CD4-positive, alpha-beta T cell treated with Interleukin-4 for 4 hours (primary cell): Measurements from ENCODE around the gene IRAK2.
A peak's percentile ranks its signal among the peaks of the same experiment; 100 is the strongest.
"Not testable (repeated sequence)": the region's sequence is repeated elsewhere in the genome, so short reads cannot be mapped to it uniquely, and the experiment has no call there.

Source experiments
- DNase-seq: peaks from one replicate; pipeline ENCODE4 v3.0.0-alpha.2; 2020

The IRAK2 gene

DNA sequence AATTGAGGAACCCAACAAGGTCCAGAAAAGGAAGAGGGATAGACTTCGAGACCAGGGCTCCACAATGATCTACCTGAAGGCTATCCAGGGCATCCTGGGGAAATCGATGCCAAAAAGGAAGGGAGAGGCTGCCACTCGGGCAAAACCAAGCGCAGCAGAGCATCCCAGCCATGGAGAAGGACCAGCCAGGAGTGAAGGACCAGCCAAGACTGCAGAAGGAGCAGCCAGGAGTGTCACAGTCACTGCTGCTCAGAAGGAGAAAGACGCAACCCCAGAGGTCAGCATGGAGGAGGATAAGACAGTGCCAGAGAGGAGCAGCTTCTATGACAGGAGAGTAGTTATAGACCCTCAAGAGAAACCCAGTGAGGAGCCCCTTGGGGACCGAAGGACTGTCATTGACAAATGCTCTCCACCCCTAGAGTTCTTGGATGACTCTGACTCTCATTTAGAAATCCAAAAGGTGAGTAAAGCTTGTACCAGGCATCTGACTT, 95.5 kb downstream of the IRAK2 start:
- no peak for DNase-seq

DNA sequence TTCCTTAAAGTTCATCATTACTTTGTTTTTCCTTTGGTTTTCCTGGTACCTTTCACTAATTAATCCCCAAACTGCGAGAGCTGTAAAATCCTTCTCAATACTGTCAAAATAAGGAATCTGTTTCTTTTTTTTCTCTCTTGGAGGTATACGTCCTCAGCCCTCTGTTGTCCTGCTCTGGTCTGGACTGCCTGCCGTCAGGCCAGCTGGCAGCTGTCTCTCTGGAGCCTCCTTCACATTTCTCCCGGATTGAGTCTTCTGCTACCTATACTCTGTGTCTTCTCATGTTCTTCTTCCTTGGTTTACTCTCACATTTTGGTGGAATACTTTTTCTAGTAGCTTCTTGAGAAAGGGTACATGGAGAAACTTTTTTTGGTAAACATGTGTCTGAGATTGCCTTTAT, 97.3 kb downstream of the IRAK2 start:
- DNase-seq = no peak

DNA sequence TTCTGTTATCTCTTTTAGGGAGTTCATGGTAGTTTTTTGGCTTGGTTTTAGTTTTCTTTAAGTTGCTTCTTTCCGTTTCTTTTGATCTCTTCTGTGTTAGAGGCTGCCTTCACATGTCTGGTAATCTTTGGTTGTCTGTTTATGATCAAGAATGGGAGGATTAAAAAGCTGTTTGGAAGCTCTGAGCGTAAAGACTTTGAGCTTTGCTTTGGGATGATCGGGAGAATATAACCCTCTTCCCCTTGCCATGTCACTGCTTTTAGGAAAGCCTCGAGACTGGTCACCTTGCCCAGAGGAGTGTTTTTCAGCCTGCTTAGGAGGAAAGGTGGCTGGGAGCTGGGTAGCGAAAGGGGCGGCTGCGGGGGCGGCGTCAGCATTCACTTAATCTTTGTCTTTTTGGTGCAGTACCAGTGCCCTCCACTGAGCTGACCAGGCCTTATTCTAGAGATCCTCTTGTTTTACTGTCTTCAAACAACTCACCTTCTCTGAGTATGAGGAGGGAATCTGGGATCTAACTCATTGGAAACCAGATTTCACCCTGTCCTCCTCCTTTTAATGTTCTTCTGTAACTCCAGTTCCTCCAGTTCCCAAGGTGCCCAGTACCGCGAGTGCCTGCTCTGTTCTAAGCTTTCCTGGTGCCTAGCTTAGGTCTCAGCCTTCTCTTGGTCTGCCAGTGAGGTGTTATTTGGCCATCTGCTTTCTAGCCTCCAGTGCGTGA, 99.1 kb downstream of the IRAK2 start:
- peak; percentile 71 for DNase-seq

DNA sequence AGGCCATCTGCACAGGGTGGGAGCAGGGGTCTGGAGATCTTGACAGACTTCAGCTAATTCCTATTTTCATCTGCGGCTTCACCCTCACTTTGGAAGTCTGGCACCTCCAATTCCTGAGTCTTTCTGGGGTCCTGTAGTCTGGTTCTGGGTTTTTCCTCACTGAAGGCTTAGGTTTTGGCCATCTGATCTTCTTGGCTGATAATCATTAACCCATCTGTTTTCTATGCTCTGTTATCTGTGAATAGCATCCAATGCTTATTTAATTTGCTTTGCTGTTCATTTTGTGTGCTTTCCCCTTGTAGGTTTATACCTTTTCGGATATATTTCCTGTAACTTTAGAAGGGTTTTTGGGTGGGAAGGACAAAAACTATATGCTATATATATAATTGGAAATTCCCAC, 101.1 kb downstream of the IRAK2 start:
- DNase-seq = no peak

DNA sequence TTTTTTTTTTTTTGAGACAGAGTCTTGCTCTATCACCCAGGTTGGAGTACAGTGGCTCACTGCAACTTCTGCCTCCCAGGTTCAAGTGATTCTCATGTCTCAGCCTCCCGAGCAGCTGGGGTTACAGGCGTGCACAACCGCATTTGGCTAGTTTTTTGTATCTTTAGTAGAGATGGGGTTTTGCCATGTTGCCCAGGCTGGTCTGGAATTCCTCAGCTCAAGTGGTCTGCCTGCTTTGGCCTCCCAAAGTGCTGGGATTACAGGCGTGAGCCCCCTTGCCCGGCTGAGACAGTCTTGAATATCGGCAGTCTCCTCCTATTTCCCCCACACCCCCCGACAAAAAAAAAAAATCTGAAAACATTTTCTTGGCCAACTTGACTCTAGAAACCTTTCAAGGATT, 102.2 kb downstream of the IRAK2 start:
- DNase-seq = not testable (repeated sequence)

DNA sequence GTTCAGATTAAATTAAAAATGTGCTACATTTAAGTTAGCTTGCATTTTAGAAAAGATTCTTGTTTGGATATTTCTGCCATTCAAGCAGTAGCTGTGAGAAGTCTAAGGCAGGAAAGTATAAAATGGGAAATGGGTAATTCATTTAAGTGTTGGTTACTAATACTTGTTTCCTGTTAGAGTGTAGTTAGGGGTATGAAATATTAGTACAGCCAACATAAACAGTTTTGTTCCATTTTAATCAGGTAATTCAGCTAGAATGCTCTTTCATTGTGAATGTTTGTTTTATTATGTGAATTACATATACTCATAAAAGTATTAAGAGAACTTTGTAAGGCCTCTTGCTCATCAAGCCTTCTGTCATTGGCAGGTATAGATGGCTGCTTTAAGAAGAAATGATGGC, 103.4 kb downstream of the IRAK2 start:
- no peak for DNase-seq

DNA sequence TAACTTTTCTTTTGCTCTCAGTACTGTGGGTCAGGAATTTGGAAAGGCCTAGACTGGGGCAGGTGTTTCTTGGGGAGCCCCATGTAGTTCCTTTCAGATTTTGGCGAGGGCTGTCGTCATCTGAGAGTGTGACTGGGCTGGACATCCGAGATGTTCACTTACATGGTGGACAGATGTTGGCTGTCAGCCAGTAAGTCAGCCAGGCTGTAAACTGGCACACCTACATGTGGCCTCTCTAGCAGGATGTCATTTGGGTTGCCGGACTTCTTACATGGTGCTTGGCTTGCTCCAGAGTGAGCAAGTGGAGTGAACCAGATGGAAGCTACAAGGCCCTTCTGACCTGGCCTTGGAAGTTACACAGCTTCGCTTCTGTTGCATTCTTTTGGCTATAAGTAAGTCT, 104.2 kb downstream of the IRAK2 start:
- no peak for DNase-seq

DNA sequence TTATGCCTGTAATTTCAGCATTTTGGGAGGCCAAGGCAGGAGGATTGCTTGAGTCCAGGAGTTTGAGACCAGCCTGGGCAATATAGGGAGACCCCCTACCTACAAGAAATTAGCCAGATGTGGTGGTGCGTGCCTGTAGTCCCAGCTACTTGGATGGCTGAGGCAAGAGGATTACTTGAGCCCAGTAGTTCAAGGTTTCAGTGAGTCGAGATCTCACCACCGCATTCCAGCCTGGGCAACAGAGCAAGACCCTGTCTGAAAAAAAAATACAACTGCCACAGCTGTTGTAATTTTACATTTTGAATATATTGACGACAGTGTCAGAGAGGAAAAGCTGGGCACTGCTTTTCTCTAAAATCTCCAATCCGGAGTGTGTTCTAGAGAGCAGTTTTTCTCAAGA, 104.7 kb downstream of the IRAK2 start:
- no peak for DNase-seq

DNA sequence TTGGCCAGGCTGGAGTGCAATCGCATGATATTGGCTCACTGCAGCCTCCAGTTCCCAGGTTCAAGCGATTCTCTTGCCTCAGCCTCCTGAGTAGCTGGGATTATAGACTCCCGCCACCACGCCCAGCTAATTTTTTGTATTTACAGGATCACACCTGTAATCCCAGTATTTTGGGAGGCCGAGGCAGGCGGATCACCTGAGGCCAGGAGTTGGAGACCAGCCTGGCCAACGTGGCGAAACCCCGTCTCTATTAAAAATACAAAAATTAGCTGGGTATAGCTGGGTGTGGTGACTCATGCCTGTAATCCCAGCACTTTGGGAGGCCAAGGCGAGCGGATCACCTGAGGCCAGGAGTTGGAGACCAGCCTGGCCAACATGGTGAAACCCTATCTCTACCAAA, 107.8 kb downstream of the IRAK2 start:
- not testable (repeated sequence) for DNase-seq

DNA sequence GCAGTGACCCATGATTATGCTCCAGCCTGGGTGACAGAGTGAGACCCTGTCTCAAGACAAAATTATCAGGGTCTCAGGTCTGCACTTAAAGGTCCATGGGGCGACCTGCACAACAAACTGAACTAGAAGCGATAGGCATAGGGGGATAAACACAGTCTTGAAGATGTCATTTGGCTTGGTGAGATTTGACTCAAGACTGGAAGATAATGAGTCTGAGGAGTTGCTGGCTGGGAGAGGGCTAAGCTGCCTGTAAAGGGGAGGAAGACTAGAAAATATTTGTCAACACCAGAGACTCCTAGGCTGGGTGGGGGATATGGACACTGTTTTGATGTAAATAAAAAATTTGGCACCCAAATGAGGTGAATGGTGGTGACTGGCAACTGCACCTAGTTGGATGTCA, 108.3 kb downstream of the IRAK2 start:
- DNase-seq = no peak

DNA sequence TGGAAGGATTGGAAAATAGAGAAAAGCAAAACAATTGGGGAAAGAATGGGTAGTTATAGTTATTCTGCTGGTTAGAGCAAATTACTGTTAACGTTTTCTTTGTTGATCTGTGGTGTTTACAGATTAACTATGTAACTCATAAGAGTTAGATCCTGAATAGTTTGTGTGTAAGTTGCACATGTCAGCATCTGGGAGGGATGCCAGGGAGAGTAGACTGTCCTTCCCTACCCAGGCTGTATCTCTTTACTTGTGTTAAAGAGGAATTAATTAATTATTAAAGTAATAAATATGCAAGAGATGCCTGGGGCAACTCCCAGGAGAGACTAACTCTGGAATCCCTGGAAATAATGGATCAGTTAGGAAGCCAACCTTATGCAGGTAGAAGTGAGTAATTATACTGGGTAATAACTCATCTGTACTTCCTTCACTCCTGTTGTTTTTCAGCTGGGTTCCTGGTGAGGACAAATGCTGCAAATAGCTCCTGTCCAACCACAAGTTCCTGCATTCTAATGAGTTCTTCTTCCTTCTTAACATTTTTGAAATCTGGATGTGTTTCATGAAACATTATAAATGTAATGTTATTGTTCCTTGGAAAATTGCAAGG, 109.1 kb downstream of the IRAK2 start:
- no peak for DNase-seq

DNA sequence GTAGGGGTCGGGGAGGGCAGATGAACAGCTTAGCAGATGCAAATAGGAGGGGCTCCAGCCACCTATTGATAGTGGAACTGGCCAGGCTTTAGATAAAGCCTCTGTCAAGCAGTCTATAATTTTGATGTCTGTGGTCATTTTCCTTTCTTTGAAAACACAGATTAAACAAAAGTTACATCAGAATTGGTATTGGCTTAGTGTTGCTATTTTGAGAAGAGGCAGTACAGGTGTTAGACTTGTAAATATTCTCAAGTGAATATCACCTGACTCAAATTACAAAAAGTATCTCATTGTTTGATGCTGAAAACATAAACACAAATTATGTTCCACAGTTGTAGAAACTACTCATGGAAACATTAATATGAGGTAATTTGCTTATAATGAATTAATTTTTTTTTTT, 109.9 kb downstream of the IRAK2 start:
- no peak for DNase-seq

DNA sequence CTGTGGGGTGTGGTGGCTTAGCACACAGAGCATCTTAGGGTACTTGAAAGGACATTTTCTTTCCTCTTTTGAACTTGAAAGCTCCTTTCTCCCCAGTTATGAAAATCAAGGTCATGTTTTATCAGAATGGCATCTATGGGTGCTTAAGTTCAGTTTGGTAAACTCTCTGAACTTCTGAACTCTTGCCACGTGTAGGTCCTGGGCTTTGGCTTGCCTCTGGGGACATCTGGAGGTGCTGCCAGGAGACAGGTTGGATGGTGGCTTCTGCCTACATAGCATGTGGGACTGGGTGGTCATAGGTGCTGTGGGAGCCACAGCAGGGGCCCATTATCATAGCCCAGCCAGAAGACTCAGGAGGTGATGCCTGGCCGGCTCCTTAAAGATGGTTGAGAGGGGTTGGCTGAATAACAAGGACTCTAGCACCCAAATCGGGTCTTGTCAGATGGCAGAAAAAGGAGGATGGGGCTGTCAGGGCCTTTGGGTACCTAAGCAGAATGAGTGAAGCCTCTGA, 112.5 kb downstream of the IRAK2 start:
- DNase-seq = no peak

DNA sequence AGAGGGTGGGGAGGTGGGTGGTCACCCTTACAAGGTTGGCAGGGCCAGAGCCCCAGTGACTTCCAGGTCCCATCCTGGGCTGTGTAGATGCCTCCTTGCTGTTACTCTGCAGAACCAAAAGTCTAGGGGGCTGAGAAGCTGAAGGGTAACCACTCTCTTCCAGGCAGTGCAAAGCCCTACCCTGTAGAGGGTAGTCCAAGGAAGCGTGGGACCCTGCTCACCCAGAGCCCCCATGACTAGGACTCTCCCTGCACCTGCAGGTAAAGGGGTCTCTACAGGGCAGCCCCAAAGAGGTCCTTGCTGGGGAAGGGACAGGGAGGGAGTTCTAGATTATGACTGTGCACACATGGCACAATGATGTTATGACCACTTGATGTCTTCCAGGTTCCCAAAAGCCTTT, 113.8 kb downstream of the IRAK2 start:
- no peak for DNase-seq

DNA sequence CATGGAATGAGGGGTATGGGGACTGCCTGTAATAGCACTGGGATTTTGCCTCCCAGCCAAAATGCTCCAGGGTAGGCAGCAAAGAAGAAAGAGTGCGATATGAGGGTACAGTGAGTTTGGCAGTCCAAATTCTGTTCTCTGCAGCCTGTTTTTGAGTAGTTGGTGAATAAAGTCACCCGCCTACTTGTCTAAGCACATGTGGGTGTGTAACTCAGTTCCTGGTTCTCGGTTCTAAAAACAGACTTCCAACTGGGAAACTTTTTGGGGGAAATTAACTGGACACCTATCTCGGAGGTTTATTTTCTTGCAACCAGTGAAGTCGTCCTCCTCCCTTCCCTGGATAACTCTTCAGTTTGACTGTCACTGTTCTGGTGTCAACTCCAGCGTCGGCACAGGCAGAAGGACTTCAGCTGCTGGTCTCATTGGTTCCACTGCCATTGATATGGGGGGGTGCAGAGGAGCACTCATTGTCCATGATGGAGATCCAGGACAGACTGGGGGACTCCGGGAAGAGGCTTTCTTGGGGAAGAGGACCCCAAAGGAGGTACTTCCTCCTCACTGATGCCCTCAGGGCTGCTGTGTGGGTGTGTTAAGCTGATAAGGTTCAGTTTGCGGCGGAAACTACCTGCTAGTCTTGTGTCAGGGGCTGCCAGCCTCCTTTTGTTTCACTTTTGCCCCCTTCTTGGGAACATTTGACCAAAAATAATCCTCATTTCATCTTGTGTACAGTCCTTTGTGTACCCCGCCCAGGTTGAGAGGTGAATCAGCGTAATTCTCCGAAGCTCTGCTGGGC, 114.9 kb downstream of the IRAK2 start:
- no peak for DNase-seq

DNA sequence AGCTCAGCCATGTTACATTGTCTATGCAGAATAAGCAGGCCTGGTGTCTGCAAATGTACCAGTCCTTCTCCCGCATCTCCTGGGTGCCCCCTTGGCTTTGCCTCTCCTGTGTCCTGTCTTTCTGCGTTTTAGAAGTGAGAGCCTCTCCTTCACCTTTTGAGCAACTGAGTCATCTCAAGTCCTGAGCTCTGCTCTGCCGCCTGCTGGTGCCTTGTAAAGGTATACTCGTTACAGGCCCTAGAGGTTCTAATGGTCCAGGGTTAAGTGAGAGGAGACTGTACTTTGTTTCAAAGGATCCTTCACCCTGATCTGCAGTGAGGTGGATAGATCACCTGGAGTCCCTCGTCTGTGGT, 115.4 kb downstream of the IRAK2 start:
- DNase-seq = no peak

DNA sequence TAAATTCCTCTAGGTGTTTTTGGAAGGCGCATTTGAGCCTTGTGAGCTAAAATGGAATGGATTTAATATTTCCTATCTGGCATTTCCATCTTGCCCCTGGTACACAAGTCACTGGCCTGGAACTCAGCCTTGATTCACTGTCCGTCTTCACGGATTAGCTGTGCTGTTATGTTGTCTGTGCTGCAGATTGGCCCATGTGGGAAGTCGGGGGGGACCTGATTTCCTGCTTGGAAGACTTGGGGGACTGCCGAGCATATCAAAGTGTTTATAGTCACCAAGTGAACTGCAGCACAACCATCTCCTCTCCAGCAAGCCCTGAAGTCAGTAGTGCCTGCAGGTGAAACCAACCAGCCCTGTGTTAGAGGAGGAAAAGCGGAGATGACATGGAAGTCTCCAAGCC, 115.9 kb downstream of the IRAK2 start:
- DNase-seq = no peak

DNA sequence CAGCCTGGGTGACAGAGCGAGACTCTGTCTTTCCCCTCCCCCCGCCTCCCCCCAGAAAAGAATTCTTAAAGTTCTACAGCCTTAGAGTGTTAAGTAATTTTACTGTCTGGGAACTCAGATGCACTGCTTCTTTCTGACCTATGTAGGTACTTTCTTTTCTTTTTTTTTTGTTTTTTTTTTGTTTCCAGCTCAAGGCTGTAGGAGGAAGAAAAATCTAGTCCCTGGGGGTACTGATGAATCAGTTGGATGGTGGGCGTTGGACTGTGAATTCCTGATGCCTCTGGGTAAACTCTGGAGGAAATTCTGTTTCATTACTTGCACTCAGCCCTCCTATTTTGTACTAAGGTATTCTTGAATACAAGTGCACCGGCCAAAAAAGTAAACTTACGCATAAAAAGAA, 117.2 kb downstream of the IRAK2 start:
- DNase-seq = no peak

DNA sequence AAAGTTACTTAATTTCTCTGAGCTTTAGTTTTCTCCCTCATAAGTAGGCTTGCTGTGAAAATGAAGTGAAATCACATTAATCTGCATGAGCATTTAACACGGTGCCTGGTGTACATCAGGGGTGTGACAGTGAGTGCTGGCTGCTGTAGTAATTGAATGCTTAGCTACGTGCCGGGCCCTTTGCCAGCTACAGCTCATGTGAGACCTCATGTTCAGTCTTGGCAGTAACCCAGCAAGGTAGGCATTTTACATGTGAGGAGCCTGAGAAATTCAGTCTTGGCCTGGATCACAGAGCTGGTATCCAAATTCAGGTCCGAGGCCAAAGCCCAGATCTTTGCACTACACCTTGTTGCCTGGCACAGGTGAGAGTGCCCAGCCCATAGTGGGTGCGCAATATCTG, 118.9 kb downstream of the IRAK2 start:
- no peak for DNase-seq

DNA sequence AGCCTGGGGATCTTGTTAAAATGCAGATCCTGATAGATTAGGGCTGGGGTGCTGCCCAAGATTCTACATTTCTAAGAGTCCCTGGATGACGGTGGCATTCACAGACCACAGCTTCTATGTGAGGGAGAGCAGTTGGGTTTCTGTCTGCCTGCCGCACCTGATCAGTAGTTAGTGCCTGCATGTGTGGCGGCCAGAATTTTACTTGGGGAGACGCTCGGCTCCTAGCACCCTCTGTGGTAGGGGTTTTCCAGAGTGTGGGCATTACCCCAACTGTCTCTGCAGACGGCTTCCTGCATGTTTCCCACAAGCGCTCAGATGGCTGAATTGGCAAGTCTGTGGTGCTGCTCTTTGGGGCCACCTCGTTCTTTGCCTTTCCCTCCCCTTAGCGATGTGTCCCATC, 119.8 kb downstream of the IRAK2 start:
- DNase-seq = peak; percentile 74

DNA sequence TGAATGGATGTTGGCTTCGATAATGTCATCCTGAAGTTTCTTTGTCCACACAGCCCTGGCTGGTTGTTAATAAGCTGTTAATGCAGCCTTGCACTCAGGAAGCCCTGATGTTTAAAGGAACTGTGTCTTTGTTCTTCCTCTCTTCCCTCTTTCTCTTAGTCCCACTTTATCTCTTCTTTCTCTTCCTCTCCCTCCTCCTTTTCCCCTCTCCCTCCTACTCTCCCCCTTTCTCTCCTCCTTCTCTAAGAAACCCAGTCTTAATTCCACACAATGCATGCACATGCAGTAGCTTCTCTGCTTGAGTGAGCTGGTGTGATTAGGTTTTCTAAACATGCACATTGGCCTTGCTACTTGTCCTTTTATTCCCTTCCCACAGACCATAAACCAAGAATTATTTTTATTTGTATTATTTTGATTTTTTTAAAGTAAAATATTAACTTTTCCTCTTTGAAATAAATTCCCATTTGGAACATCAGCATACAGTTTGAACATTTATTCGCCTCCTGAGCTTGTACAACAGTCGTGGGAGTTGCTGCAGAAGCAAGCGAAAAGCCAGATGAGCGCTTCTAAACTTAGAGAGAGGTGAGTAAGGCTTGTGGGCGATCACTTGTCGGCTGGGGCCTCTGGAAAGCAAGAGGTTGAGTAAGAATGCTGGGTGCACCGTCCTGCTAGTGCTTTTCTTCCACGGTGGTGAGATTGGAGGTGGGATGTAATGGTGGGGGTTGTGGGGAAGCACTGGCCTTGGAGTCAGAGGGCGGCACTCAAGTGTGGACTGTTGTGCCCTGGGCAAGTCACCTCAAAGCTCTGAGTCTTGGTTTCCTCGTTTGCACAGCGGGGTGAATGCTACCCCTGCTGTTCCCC, 120.8 kb downstream of the IRAK2 start:
- no peak for DNase-seq

DNA sequence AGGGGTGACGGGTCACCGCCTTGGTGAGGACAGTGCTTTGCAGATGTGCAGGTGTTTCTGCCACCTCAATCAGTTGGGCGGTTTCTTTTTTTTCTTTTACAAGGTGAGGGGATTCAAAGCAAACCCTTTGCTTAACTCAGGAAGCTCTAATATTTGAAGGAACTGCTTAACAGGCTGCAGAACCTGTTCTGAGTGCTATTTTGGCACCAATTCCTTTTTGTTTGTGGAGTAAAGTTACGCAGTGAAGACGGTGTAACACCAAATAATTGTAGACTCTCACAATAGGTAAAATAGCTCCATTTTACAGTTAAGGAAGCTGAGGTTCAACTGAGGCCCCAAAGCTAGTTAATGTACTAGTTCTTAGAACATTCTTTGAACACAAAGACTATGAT, 121.4 kb downstream of the IRAK2 start:
- no peak for DNase-seq
